IMR-90 (cell line): ENCODE data around the gene BRCA1. TPM values are rescaled to one million over a fixed set of nuclear protein-coding genes. Genes with fewer than 3 reads are reported as not detected.

Experiments
- ATAC-seq: fragments of 200-7000 bp; cut with Tn5 transposase; 2 replicates; pipeline ENCODE4 v1.9.1; 2020; ENCODE audit warnings: low read depth, mild to moderate bottlenecking, moderate library complexity
- BruUV-seq: library from RNA; stranded (reverse); fragments of 400-500 nt; replicated peaks from 2 replicates; lab custom pipeline; 2021; lab: Mats Ljungman, UMichigan
- CTCF ChIA-PET: fragments of 300-600 bp; formaldehyde crosslinking; extraction: SDS; loops from one replicate; lab custom pipeline; 2021; ENCODE audit warnings: antibody characterized with exemption; lab: Yijun Ruan, JAX
- POLR2A ChIA-PET: fragments of 300-600 bp; sonication (Branson Sonifier 250); formaldehyde crosslinking; loops from one replicate; lab custom pipeline; 2022; ENCODE audit warnings: antibody characterized with exemption; ENCODE audit not compliant: unreplicated experiment; lab: Charles Lee
- DNase-seq: peaks from one replicate; pipeline ENCODE4 v3.0.0; 2013
- H2AFZ ChIP-seq: replicated peaks from 2 replicates; pipeline ENCODE3; 2013; ENCODE audit warnings: low read length, mild to moderate bottlenecking; ENCODE audit not compliant: poor library complexity
- H2AK5ac ChIP-seq: 2 replicates; pipeline ENCODE4 v1.6.1; 2013; ENCODE audit warnings: low read depth, low read length, inconsistent platforms
- H2AK9ac ChIP-seq: replicated peaks from 2 replicates; pipeline ENCODE3; 2013; ENCODE audit warnings: mild to moderate bottlenecking, low read depth, low read length, moderate library complexity; ENCODE audit not compliant: poor library complexity
- H2BK120ac ChIP-seq: 2 replicates; pipeline ENCODE4 v1.6.1; 2013; ENCODE audit warnings: low read depth, low read length, inconsistent platforms
- H2BK15ac ChIP-seq: 3 replicates; pipeline ENCODE4 v1.6.1; 2013; ENCODE audit warnings: low read depth, low read length, inconsistent platforms
- H2BK20ac ChIP-seq: 2 replicates; pipeline ENCODE4 v1.6.1; 2013; ENCODE audit warnings: low read depth, mild to moderate bottlenecking, inconsistent platforms, low read length, moderate library complexity
- H2BK5ac ChIP-seq: 2 replicates; pipeline ENCODE4 v1.6.1; 2013; ENCODE audit warnings: mild to moderate bottlenecking, low read depth, low read length, inconsistent platforms; ENCODE audit not compliant: poor library complexity, severe bottlenecking
- H3K14ac ChIP-seq: replicated peaks from 2 replicates; pipeline ENCODE4 v1.6.1; 2013; ENCODE audit warnings: low read depth, low read length, inconsistent platforms
- H3K18ac ChIP-seq: 2 replicates; pipeline ENCODE4 v1.6.1; 2013; ENCODE audit warnings: low read depth, low read length, control low read depth
- H3K23ac ChIP-seq: 2 replicates; pipeline ENCODE4 v1.6.1; 2013; ENCODE audit warnings: low read depth, low read length, inconsistent platforms
- H3K27ac ChIP-seq: 2 replicates; pipeline ENCODE4 v1.5.1; 2013; ENCODE audit warnings: mild to moderate bottlenecking, control low read depth, low read length; ENCODE audit not compliant: insufficient read depth
- H3K27me3 ChIP-seq: 2 replicates; pipeline ENCODE4 v1.6.1; 2013; ENCODE audit warnings: low read length; ENCODE audit not compliant: control insufficient read depth, insufficient read depth
- H3K36me3 ChIP-seq: 2 replicates; pipeline ENCODE4 v1.6.1; 2013; ENCODE audit warnings: low read length, mixed read lengths; ENCODE audit not compliant: control insufficient read depth, insufficient read depth
- H3K4ac ChIP-seq: 2 replicates; pipeline ENCODE4 v1.6.1; 2013; ENCODE audit warnings: low read depth, low read length, inconsistent platforms
- H3K4me1 ChIP-seq: 2 replicates; pipeline ENCODE4 v1.6.1; 2013; ENCODE audit warnings: low read length, mixed read lengths; ENCODE audit not compliant: control insufficient read depth, insufficient read depth
- H3K4me2 ChIP-seq: 2 replicates; pipeline ENCODE4 v1.6.1; 2013; ENCODE audit warnings: low read depth, mild to moderate bottlenecking, control low read depth, low read length, moderate library complexity
- H3K4me3 ChIP-seq: 2 replicates; pipeline ENCODE4 v1.5.1; 2013; ENCODE audit warnings: low read depth, mild to moderate bottlenecking, control low read depth, low read length, moderate library complexity; ENCODE audit not compliant: insufficient read depth
- H3K56ac ChIP-seq: 2 replicates; pipeline ENCODE4 v1.6.1; 2013; ENCODE audit warnings: low read length, inconsistent platforms; ENCODE audit not compliant: insufficient read depth; ENCODE audit errors: extremely low read depth
- H3K79me1 ChIP-seq, 2 experiments: 2 replicates each; pipeline ENCODE4 v1.6.1; 2013; ENCODE audit warnings: low read length in 2 of 2, inconsistent platforms in 1 of 2, low read depth in 1 of 2
- H3K9ac ChIP-seq: 2 replicates; pipeline ENCODE4 v1.6.1; 2013; ENCODE audit warnings: low read depth, low read length, control low read depth
- H3K9me1 ChIP-seq: 2 replicates; pipeline ENCODE4 v1.6.1; 2013; ENCODE audit warnings: low read length, inconsistent platforms; ENCODE audit not compliant: insufficient read depth
- H3K9me3 ChIP-seq: 2 replicates; pipeline ENCODE4 v1.6.1; 2013; ENCODE audit warnings: low read length; ENCODE audit not compliant: control insufficient read depth, insufficient read depth
- H4K20me1 ChIP-seq: 2 replicates; pipeline ENCODE4 v1.6.1; 2013; ENCODE audit warnings: low read length, inconsistent platforms; ENCODE audit not compliant: insufficient read depth
- H4K5ac ChIP-seq: 2 replicates; pipeline ENCODE4 v1.6.1; 2013; ENCODE audit warnings: mild to moderate bottlenecking, low read depth, low read length, control low read depth
- H4K8ac ChIP-seq, 2 experiments: 2 replicates each; pipeline ENCODE4 v1.6.1; 2013; ENCODE audit warnings: low read depth in 2 of 2, low read length in 2 of 2, control low read depth in 1 of 2, inconsistent platforms in 1 of 2
- H4K91ac ChIP-seq: 2 replicates; pipeline ENCODE4 v1.6.1; 2013; ENCODE audit warnings: low read depth, low read length, inconsistent platforms; ENCODE audit not compliant: insufficient read depth
- BHLHE40 ChIP-seq: fragments of 150-350 bp; IDR thresholded peaks from 2 replicates; pipeline ENCODE4 v1.6.1; 2016; ENCODE audit warnings: mild to moderate bottlenecking, low read depth, low read length
- CEBPB ChIP-seq: IDR thresholded peaks from 2 replicates; pipeline ENCODE4 v1.6.1; 2012; ENCODE audit warnings: low read depth, low read length, improper control_type of control experiment
- CHD1 ChIP-seq: IDR thresholded peaks from 2 replicates; pipeline ENCODE4 v1.6.1; 2012; ENCODE audit warnings: low read depth, low read length, improper control_type of control experiment
- ELK1 ChIP-seq: fragments of 150-350 bp; IDR thresholded peaks from 2 replicates; pipeline ENCODE4 v1.6.1; 2016; ENCODE audit warnings: low read depth, mild to moderate bottlenecking, low read length, moderate library complexity, borderline replicate concordance
- MAFK ChIP-seq: IDR thresholded peaks from 2 replicates; pipeline ENCODE4 v1.6.1; 2012; ENCODE audit warnings: low read depth, low read length, improper control_type of control experiment
- MAZ ChIP-seq: IDR thresholded peaks from 2 replicates; pipeline ENCODE4 v1.6.1; 2012; ENCODE audit warnings: low read depth, mild to moderate bottlenecking, low read length, improper control_type of control experiment, moderate library complexity, borderline replicate concordance
- MXI1 ChIP-seq: IDR thresholded peaks from 2 replicates; pipeline ENCODE4 v1.6.1; 2012; ENCODE audit warnings: low read depth, mild to moderate bottlenecking, low read length, moderate library complexity, borderline replicate concordance
- POLR2A ChIP-seq: IDR thresholded peaks from 2 replicates; pipeline ENCODE4 v1.6.1; 2012; ENCODE audit warnings: mild to moderate bottlenecking, low read depth, low read length
- RAD21 ChIP-seq: IDR thresholded peaks from 2 replicates; pipeline ENCODE4 v1.6.1; 2012; ENCODE audit warnings: low read length, improper control_type of control experiment
- RCOR1 ChIP-seq: IDR thresholded peaks from 2 replicates; pipeline ENCODE4 v1.6.1; 2012; ENCODE audit warnings: mild to moderate bottlenecking, low read length, improper control_type of control experiment; ENCODE audit not compliant: insufficient replicate concordance
- SMC3 ChIP-seq: fragments of 150-350 bp; IDR thresholded peaks from 2 replicates; pipeline ENCODE4 v1.6.1; 2016; ENCODE audit warnings: low read depth, mild to moderate bottlenecking, antibody characterized with exemption, low read length, moderate library complexity
- USF2 ChIP-seq: fragments of 150-350 bp; IDR thresholded peaks from 2 replicates; pipeline ENCODE4 v1.6.1; 2017; ENCODE audit warnings: mild to moderate bottlenecking, antibody characterized with exemption, low read length, low read depth
- WGBS, 2 experiments: methylation state at CpG; one replicate each; pipeline versions ENCODE4 v1.1.5 to v1.1.7; 2013; ENCODE audit warnings: missing lambda C conversion rate in 2 of 2; ENCODE audit not compliant: insufficient read length in 1 of 2; ENCODE audit errors: extremely low coverage in 2 of 2; 5-methylcytosine and 5-hydroxymethylcytosine counted together
- dilution Hi-C: fragments of 300-500 bp; cut with HindIII; formaldehyde crosslinking; loops from one replicate; pipeline ENCODE4 v1.14.3; 2018; ENCODE audit warnings: low sequenced_read_pairs; ENCODE audit not compliant: unreplicated experiment
- in situ Hi-C: fragments of 300-500 bp; cut with MboI; formaldehyde crosslinking; loops from 3 replicates; pipeline ENCODE4 v1.14.3; 2019; ENCODE audit warnings: low sequenced_read_pairs, inconsistent platforms, mixed read lengths
- intact Hi-C: fragments of 100-400 bp; cut with micrococcal nuclease; formaldehyde crosslinking; loops from 2 replicates; pipeline ENCODE4 v1.10.0; 2022
- polyA plus RNA-seq, 3 experiments: library from polyadenylated mRNA; depleted of rRNA; stranded (reverse); fragments of >200 nt; gene quantifications; 2 replicates each; pipeline ENCODE4 v1.2.3, GENCODE V29; 2012; ENCODE audit warnings: low replicate concordance in 1 of 3
- total RNA-seq: library from RNA; depleted of rRNA; stranded (reverse); fragments of >200 nt; gene quantifications from 2 replicates; pipeline ENCODE4 v1.2.3, GENCODE V29; 2012

The BRCA1 gene
- total and polyA plus RNA-seq, 2 of the 4 experiments (the other 2 are of a cell fraction) = 8.3 to 17.7 TPM

- Histone ChIP-seq H3K18ac (no peak overlapping the region), H4K8ac (no peak overlapping the region), H3K36me3 (no peaks in the 10 kb centered on the region), H3K79me1 (no peaks in the 10 kb centered on the region), H3K4me1 (peaks cover 4% of the 10 kb centered on the region; the same call in 1 of the 2 replicates), H2BK5ac (no peak overlapping the region), H4K91ac (no peak overlapping the region), H4K20me1 (no peaks in the 10 kb centered on the region), H2BK120ac (no peak overlapping the region), H3K4ac (no peak overlapping the region), H2BK20ac (no peak overlapping the region), H3K4me2 (no peak overlapping the region), H3K9me3 (no peaks in the 10 kb centered on the region), H3K9ac (no peak overlapping the region), H4K5ac (no peak overlapping the region), H2BK15ac (no peak overlapping the region), H3K27ac (no peak overlapping the region), H2AK9ac (no peak overlapping the region), H2AFZ (no peak overlapping the region), H3K9me1 (no peaks in the 10 kb centered on the region; the same call in 1 of the 2 replicates), H3K23ac (no peak overlapping the region), H3K27me3 (peaks cover 4% of the 10 kb centered on the region; the same call in 1 of the 2 replicates), H3K56ac (no peak overlapping the region), H2AK5ac (no peak overlapping the region), H3K4me3 (no peak overlapping the region), H3K14ac (no peak overlapping the region)
- no peak for DNase-seq
- ATAC-seq = no peak
- intact Hi-C loops (no loop called here), dilution Hi-C loops (no loop called here), in situ Hi-C loops (loop anchor here (5.0 kb wide), 1 partner anchor 144 kb away; the partner anchor contains the start of gene NBR1)
- POLR2A ChIA-PET = no interaction called here
- CTCF ChIA-PET = interaction anchor here (0.6 kb wide), 1 partner anchor 44 kb away, joined by 3 read pairs; no protein-coding TSS in a partner anchor
- WGBS, 2 experiments = 70% methylated on average over 13 of the region's 17 CpGs; no CpG with 5 or more reads in 1 of the 2 experiments
- no TSS peak for BruUV-seq
- TF ChIP-seq BHLHE40 (no peak), MAFK (no peak), RCOR1 (no peak), SMC3 (no peak), USF2 (no peak), MXI1 (no peak), CHD1 (no peak), RAD21 (no peak), POLR2A (no peak), MAZ (no peak), ELK1 (no peak), CEBPB (no peak)
Measured at GRCh38 chr17:43028221-43028861, 96.8 kb downstream of the BRCA1 start.
